ENCODE data around the gene FBXL22.

Gene FBXL22, protein sequence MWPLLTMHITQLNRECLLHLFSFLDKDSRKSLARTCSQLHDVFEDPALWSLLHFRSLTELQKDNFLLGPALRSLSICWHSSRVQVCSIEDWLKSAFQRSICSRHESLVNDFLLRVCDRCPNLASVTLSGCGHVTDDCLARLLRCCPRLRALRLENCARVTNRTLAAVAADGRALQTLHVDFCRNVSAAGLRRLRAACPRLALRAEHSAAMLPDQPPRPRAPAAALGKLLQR

DNA sequence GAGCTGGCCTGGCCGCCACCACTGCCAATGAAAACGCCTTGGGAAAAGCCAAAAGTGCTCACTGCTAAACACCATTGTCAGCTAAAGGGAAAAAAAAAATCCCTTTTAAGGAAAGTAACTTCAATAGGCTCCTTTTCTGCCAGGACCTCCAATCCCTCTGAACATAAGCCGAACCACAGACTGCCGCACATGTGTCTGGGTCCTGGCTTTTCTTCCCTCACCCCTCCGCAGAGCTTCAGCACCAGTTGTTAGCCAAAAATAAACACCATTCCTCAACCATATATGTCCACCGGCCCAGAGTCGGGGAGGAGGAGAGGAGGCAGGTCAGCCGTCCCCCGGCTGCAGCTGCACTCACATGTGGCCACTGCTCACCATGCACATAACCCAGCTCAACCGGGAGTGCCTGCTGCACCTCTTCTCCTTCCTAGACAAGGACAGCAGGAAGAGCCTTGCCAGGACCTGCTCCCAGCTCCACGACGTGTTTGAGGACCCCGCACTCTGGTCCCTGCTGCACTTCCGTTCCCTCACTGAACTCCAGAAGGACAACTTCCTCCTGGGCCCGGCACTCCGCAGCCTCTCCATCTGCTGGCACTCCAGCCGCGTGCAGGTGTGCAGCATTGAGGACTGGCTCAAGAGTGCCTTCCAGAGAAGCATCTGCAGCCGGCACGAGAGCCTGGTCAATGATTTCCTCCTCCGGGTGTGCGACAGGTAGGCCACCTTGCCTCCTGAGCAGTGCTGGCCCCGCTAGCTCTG, at the start of gene FBXL22:
FBXL22 (plus strand) TSS at position 350 of the 753 bp plus-strand sequence; CDS start at position 356, 6 bp downstream.
- no peak for DNase-seq

DNA sequence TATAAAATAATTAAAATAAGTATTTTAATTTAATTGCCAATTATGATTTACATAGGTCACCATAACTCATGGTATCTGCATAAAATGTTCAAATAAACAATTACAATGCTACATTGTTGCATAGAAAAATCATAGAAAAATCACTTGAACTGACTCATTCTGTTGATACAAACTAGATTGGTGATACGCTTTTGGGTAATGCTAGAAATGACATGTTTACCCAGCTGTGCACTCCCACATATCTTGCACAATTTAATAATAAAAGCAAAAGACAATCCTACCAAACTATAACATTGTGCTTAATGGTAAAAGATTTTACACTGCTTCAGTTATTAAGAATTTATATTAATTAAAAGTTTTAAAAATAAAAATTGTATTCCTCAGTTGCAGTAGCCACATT, 45.8 kb upstream of the FBXL22 start:
- DNase-seq: no peak

DNA sequence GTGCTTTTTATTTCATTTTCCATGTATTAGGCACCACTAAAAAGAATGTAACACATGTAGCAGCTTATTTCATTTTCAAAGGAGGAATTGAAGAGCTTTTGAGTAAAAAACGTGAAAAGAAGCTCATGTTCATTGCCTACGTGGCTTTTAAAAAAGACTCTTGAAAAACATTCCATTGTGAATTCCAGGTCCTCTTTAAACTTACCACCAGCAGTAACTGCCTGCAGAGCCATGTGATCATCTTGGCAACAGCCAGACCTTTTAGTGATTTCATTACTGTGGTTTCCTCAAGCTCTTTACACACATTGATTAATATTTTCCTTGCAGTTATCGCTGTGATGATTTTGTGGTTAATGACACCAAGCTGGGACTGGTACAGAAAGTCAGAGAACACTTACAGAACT, 43.8 kb upstream of the FBXL22 start:
- DNase-seq: peak; percentile 25

DNA sequence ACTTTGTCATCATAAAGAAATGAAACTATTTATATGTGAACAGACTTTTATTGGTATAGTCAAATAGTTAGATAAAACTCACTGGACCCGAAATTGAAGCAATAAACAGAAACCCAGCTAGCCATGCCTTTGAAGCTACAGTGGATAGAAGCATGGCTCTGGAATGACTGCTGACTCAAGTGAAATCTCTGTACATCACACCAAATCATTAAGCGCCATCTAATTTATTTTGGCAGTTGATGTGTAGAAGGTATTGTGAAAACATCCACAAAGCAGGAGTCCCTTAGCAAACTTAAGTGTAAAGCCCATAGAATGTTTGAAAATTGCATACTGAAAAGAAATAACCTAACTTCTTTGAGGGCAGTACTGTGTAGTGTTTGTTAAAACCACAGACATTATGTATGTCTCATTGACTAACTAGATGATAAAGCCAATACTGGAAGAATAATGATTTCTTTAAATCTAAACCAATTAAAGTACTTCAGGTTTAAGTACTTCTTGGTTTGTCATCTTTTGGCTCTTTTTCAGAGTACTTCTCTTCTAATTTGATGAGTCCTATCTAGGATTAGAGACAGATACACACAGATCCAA, 42.8 kb upstream of the FBXL22 start:
- no peak for DNase-seq

DNA sequence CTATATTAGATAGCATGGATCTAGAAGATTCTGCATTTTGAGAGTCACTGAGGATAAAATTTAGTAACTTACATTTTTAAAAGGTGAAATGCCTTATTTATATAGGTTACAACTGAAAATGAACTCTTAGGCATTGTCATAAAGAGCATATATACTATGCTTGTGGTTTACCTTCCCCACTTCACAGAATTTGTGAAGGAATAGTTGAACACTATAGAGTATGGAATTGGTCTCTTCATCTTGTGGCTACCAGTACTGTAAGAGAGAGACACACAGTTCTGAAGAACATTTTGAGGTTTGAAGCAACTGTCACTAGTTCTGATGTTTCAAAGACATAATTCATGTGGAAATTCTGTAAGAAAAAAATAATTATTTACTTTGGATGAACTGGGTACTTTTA, 41.7 kb upstream of the FBXL22 start:
- no peak for DNase-seq

DNA sequence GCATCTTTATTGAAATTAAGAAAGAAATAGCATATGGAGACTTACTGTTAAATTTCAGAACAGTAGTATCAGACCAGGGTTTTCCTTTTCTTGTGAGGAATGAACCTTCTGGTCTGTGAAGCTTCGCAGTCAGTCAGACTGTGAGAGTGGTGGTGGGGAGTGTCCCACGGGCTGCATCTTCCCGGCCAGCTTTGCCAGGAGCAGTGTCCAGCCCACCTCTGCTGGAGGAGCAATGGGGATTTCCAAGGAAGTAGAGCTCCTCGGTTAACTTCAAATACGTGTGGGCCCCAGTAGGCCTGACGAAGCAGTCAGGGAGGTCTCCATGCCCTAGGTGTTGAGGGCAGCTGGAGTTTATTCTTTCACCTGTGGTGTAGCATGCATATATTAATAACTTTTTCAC, 40.9 kb upstream of the FBXL22 start:
- no peak for DNase-seq

DNA sequence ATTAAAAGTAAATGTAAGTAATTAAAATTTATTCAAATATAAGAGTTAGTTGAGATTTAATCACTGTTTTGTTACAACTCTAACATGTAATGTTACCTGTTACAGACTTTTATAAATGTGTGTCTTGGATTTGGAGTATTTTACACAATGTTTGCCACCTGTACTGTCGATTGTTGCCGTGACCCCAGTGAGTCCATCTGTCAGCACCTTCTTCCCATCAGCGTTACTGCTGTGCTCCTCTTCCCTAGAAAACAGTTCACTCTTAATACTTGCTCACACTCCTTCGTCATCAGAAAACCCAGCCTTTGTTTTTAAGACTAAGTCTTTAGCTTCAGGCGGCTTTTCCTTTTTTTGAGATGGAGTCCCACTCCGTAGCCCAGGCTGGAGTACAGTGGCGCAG, 40.5 kb upstream of the FBXL22 start:
- no peak for DNase-seq

DNA sequence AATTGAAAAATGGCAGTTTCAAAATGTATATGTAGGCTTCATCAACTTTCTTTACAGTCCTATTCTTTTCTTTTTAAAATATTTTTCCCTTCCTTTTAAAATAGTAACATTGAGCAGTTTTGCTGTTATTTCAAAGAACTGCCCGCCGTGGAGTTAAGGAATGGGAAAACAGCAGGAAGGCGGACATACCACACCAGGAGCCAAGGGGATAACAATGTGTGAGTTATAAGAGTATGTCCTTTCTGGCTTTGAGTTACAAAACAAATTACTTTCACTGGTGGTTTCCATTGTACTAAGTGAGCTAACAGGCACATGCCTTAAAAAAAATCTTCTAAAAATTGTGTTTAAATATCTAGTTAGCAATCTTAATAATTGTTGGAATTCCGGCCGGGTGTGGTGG, 37.4 kb upstream of the FBXL22 start:
- no peak for DNase-seq

DNA sequence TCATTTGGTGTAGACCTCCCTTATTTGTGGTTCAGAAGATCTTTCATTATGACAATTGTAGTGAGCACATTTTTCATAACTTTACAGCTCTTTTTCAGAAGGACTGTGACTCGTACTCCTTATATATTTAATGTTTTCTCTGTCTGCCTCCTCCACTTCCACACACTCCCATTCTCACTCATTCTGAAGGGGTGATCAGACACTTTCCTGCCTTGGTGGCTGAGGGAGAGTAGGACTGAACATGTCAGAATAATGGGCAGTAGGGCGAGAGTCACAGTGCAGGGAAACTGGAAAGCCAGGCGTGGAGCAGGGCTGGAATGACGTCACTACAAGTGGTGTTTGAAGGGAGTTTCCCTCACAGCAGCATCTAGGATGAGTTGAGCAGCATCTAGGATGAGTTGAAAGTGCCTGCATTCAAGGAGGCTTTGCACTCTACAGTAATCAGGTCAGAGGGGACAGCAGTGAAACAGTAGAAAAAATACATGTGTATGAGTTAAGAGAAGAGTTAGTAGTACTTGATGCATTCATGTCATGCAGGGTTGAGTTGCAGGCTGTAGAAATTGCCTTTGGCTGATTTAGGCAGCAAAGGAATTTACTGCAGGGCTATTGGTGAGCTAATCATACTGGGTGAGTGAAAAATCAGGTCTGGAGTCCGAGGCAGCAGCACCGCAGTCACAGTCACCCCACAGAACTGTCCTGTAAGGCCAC, 36.3 kb upstream of the FBXL22 start:
- DNase-seq: peak; percentile 13

DNA sequence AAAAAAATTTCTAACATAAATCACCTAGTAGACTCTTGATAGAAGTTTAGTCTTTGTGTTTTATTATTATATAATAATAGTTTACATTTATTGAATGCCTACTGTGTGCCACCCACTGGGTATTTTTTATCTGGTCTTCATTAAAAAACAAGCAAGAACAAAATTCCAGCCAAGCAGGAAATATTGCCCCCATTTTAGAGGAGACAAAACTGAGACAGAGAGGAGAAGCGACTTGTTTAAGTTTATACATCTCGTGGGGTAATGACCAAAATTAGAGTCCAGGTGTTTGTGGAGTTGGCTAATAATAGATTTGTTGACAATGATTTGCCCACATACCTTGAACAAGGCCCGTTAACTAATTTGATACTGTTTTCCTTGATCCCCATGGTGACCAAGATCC, 33.1 kb upstream of the FBXL22 start:
- no peak for DNase-seq

DNA sequence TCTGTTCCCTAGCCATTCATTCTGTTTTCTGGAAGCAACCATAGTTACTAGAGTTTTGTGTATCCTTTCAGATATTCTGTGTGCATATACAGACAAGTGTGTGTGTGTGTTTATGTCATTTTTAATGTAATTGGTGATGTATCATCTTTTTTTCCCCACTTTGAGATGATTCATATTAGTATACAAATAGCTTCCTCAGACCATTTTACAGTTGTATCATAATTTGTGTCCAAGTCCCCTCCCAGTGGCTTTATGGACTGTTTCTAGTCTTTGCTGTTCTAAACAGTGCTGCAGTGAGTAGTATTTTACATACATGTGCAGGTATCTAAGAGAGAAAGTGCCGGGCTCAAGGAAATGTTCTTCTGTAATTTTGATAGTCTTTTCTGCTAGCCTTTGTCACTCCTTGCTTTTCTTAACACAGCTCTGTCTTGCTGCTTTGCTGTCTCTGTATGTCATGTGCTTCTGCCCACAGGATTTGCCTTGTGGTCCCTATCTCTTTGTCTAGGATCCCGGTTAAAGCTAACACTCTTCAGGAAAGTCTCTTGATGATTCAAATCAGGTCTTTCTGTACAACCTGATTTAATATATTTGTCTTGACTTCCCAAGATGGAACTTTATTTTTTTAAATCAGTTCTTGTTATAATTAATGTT, 31.5 kb upstream of the FBXL22 start:
- DNase-seq: no peak

DNA sequence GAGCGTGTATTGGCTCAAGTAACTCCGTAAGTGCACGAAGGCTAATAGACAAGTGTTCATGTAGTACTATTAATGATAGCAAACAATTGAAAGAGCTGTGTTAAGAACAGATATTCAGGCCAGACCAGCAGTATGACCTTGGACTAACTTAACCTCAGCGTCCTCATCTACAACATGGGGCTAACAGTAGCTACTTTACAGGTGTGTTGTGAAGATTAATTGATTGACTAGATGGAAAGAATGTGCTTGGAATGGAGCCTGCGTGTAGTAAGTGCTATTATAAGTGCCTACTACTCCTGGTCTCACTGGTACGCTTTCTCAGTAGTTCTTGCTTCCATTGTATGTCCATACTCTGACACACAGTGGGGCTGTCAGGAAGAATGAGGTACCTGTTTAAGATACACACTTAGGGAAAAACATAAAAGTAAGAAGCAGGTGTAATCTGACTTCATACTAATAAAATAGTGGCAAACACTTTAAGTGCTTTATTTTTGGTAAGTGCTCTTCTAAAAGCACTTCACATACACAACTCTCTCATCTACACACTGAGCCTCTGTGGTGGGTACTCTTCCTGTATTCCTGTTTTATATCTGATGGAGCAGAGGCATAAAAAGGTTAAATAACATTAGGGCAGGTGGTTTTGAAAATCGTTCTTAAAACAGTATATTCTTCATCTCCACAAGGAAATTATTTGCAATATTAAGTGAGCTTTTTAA, 24.3 kb upstream of the FBXL22 start:
- DNase-seq: no peak

DNA sequence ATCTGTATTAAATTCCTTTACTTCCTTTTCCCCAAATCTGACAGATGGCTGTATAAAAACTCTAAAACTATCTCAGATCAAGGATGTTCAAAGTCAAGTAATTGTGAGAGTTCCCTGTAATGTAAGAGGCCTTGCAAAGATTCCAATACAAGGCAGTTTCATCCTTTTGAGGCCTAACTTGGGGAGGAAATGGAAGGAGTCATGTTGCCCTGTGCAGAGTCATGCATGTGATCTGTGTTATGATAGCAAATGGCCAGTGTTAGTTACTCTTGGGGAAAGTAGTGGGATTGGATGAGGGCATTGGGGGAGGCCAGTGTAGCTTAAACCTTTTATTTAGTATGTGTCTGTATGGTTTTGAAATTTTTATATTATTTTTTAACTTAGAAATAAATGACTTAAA, 23.7 kb upstream of the FBXL22 start:
- DNase-seq: no peak

DNA sequence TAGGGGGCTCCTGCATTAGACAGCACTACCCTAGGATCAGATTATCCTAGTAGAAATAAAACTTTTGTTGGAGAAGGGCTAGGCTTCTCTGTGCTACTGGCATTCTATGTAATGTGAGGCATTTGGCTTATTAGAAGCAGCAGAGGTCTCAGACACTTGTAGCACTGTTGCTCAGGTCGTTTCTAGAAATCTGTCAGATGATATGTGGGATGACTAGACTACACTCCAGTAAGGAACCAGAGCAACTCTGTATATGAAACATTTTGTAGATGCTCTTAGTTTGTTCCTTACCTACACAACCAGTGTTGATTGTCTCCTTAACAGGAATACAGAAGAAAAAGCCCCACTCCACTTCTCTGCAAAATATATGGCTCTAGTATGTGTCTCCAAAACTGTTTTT, 21.9 kb upstream of the FBXL22 start:
- DNase-seq: no peak

DNA sequence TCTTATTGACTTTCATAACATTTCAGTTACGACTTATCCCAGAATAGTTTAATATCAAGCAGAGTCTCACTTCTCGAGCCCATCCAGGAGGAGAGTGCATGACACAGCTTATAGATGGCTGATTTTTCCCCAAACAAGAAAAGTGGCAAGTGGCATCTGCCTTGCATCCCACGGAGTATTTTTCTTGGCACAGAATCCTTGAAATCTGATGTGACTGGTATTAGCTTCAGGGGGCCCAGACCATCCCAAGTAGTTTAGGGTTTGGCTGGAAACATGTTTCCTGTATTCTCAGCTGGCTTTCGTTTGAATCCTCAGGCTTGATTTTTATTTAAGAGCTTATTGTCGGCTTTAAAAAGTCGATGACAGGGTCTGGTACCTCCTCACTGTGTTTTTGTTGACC, 20.7 kb upstream of the FBXL22 start:
- no peak for DNase-seq

DNA sequence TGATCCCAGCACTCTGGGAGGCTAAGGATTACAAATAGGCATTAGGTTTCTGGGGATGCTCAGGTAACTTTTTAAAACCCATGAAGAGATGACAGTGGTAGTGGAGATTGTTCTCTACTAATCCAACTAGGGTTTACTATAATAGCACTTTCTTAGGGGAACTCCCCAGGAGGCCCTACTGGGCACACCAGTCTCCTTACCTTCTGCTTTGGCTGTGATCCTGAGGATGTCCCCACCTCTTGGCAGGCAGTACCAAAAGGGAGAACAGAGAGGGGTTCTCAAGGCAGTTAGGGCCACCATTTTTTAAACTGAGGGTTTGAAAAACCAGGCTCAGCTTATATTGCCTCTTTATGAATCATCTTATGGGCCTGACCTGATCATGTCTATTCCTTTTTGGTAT, 15.0 kb upstream of the FBXL22 start:
- DNase-seq: no peak

DNA sequence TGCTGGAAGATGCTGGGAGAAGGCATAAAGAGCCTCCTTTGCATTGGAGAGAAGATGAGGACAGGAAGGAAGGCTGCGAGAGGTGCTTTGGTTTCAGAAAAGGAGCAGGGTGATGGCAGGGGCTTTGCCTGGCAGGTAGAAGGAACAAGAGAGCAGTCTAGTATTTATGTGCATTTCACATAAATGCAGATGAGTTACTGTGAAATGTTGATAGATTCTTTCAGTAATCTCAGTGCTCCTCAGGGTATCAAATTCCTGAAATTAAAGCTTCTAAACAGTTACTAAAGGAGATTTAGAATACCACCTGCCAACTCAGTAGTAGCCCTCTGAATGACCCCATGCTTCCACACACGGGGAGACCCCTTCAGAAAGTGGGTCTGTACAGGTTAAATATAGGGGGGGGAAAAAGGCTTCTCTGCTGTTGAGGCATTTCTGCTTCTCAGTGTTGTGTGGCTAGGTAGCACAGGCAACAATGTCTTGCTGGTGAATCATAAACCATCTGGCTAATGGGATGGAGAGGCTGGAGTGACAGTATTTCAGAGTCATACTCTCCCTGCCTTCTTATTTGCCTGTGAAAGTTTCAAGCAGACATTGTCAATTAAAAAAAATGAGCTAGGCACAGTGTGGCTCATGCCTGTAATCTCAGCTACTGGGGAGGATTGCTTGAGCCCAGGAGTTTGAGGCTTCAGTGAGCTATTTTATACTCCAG, 14.3 kb upstream of the FBXL22 start:
- no peak for DNase-seq

DNA sequence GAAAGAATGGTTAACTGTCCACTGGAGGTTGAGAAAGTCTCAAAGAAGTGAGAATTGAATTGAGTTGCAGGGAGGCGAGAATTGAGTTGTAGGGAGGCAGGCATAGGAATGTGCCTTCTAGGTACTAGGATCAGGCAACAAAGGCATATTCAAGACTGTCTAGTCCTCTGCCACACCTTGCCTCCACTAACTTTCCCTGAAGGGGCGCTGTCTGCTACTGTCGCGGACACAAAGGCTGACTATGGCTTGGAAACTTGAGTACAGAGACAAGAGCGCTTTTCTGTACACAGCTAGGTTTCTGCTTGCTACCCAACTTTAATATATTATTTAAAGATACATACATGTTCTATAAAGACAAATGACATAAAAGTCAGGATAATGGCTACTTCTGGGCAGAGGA, 10.4 kb upstream of the FBXL22 start:
- no peak for DNase-seq

DNA sequence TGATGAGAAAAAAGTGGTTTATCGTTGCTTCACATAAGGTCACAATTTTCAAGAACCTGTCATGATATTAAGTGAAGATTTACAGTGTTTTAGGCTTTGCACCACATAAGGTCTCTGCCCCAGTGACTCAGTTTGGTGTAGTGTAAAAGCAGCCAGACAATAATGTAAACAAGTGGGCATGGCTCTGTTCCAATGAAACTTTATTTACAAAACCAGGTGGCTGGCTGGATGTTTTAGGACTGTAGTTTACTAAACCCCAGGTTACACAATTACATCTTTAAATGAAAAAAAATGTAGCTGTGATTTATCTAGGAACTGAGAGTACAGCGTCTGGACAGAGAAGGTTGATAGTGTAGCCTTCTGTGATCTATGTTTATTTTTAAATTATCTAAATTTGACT, 9.7 kb upstream of the FBXL22 start:
- no peak for DNase-seq

DNA sequence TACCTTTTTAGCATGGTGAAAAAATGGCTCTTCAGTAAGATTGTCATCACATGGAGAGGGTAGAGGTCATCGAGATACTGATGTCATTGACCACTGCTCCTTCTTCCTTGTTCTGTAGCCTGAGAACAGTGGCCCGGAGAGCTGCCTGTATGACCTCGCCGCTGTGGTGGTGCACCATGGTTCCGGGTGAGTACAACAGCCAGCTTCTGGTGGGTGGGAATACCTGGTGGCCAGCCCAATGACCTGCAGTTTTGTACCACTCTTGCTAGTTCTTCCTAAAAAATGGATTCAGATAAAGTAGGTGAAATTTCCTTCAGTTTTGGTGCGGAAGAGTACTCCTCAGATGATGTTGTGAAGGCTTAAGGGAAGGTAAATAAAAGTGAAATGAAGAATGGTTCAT, 8.4 kb upstream of the FBXL22 start:
- no peak for DNase-seq

DNA sequence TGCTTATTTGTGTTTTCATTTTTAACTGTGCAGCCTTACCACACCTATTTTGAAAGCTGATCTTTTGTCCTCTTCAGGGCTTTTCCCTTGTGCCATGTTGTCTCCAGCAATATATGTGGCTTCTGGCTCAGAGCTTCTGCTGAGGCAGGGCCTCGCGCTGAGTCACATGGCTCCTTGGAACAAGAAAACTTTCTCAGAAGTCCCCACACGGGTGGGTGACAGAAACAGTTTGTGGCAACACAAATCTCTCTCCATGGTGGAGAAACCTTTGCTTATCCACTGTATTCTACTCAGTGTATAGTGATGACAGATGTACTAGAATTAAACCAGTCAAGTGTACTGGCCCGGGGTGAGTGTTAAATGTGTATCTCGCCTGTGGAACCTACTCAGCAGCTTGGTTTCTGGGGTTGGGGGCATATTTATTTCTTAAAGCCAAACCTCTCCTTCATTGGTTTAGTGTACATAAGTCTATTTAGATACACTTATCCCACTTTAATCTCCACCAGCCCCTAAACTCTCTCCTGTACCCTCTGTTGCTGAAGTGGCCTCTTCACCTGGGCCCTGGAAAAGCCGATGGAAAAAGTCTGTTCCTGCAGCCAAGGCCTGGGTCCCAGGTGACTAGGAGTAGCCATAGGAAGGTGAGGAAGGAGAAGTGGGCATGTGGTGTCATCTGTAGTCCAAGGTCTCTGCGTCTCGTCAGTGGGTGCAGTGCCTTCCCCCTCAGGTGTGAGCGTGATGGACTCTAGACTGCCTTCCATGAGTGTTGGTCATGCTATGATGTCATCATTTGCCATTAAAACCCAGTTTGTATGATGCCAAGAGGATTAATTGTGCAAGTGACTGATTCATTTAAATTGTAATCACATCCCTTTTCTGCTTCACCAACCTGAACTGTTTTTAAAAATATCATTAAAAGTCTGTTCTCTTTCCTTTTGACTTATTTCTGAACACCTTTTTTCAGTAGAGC, 3.2 kb upstream of the FBXL22 start:
- no peak for DNase-seq

Data from CD4-positive, alpha-beta T cell treated with Interleukin-10 for 1 hour (primary cell).